DMS53 (cell line): Measurements from ENCODE around the gene MRPS7.
A peak's percentile ranks its signal among the peaks of the same experiment; 100 is the strongest.
"Not testable (repeated sequence)": the region's sequence is repeated elsewhere in the genome, so short reads cannot be mapped to it uniquely, and the experiment has no call there.

Experiments used
- DNase-seq: peaks from one replicate; lab custom pipeline; 2025; lab: John Stamatoyannopoulos, UW

Gene MRPS7

GRCh38 chr17:75244133-75244866 is 17.4 kb upstream of the MRPS7 start:
- DNase-seq: no peak

GRCh38 chr17:75245011-75245410 is 16.7 kb upstream of the MRPS7 start:
- no peak for DNase-seq

GRCh38 chr17:75246404-75246803 is 15.3 kb upstream of the MRPS7 start:
- no peak for DNase-seq

GRCh38 chr17:75249564-75249963 is 12.1 kb upstream of the MRPS7 start:
- DNase-seq: no peak

GRCh38 chr17:75250009-75250471 is 11.6 kb upstream of the MRPS7 start:
- DNase-seq: no peak

- no peak for DNase-seq
Observed at GRCh38 chr17:75252039-75252816, 9.5 kb upstream of the MRPS7 start.

GRCh38 chr17:75255954-75256698 is 5.6 kb upstream of the MRPS7 start:
- not testable (repeated sequence) for DNase-seq

- not testable (repeated sequence) for DNase-seq
Observed at GRCh38 chr17:75257228-75257627, 4.5 kb upstream of the MRPS7 start.

- no peak for DNase-seq
Observed at GRCh38 chr17:75260641-75261335, 891 bp upstream of the MRPS7 start.

- DNase-seq: peak; percentile 75
Observed at GRCh38 chr17:75262112-75262606, 480 bp downstream of the MRPS7 start.

GRCh38 chr17:75263055-75263454 is 1.4 kb downstream of the MRPS7 start:
- DNase-seq: no peak

GRCh38 chr17:75265614-75266315 is 4.1 kb downstream of the MRPS7 start:
- no peak for DNase-seq

GRCh38 chr17:75266316-75267152 is 4.9 kb downstream of the MRPS7 start:
- DNase-seq: peak; percentile 30

GRCh38 chr17:75267153-75267410 is 5.4 kb downstream of the MRPS7 start:
- no peak for DNase-seq

- DNase-seq: peak; percentile 94
Observed at GRCh38 chr17:75267411-75268232, 5.9 kb downstream of the MRPS7 start.

GRCh38 chr17:75269844-75270217 is 8.2 kb downstream of the MRPS7 start:
- DNase-seq: no peak

- DNase-seq: peak; percentile 91
Observed at GRCh38 chr17:75270218-75270965, 8.7 kb downstream of the MRPS7 start.

GRCh38 chr17:75270966-75271232 is 9.2 kb downstream of the MRPS7 start, which contains the start of gene MIF4GD:
Gene MIF4GD, minus strand, starts transcription at chr17:75271231. Its CDS starts 1,036 bp downstream, at chr17:75270195.
- no peak for DNase-seq
